DND-41 (cell line): ENCODE measurements around the gene NTNG2.

Experiments used
- ATAC-seq: fragments of 200-7000 bp; cut with Tn5 transposase; 3 replicates; pipeline ENCODE4 v1.9.1; 2021; ENCODE audit warnings: low read depth; ENCODE audit not compliant: insufficient read depth
- DNase-seq: peaks from one replicate; pipeline ENCODE4 v3.0.0-alpha.2; 2020
- H2AFZ ChIP-seq: 2 replicates; pipeline ENCODE4 v1.6.0; 2012; ENCODE audit warnings: low read depth, low read length
- H3K27ac ChIP-seq: 2 replicates; pipeline ENCODE4 v1.5.1; 2012; ENCODE audit warnings: low read length, inconsistent platforms
- H3K27me3 ChIP-seq: fragments of 200-600 bp; sonication (generic); 2 replicates; pipeline ENCODE4 v1.6.0; 2012; ENCODE audit warnings: low read length, mild to moderate bottlenecking, inconsistent platforms; ENCODE audit not compliant: insufficient read depth, poor library complexity
- H3K36me3 ChIP-seq: 2 replicates; pipeline ENCODE4 v1.5.1; 2012; ENCODE audit warnings: low read length, inconsistent platforms; ENCODE audit not compliant: insufficient read depth
- H3K4me1 ChIP-seq: 2 replicates; pipeline ENCODE4 v1.5.1; 2012; ENCODE audit warnings: mild to moderate bottlenecking, low read length; ENCODE audit not compliant: insufficient read depth
- H3K4me2 ChIP-seq: 2 replicates; pipeline ENCODE4 v1.6.0; 2012; ENCODE audit warnings: mild to moderate bottlenecking, moderate library complexity, low read length, inconsistent platforms; ENCODE audit not compliant: insufficient read depth
- H3K4me3 ChIP-seq, 2 experiments: fragments of 200-600 bp in 1 of 2; shearing (Covaris generic) in 1 of 2; 2 replicates each; pipeline ENCODE4 v1.5.1; 2012 to 2016; ENCODE audit warnings: inconsistent platforms in 2 of 2, low read length in 2 of 2, mild to moderate bottlenecking in 2 of 2, low read depth in 1 of 2, moderate library complexity in 1 of 2
- H3K79me2 ChIP-seq: 2 replicates; pipeline ENCODE4 v1.6.0; 2012; ENCODE audit warnings: low read length, inconsistent platforms; ENCODE audit not compliant: insufficient read depth
- H3K9ac ChIP-seq: 2 replicates; pipeline ENCODE4 v1.6.0; 2012; ENCODE audit warnings: low read depth, mild to moderate bottlenecking, inconsistent platforms, low read length, moderate library complexity
- H3K9me3 ChIP-seq: 2 replicates; pipeline ENCODE4 v1.5.1; 2012; ENCODE audit warnings: low read length, moderate library complexity, mild to moderate bottlenecking, inconsistent platforms; ENCODE audit not compliant: insufficient read depth, severe bottlenecking
- H4K20me1 ChIP-seq: 2 replicates; pipeline ENCODE4 v1.6.0; 2012; ENCODE audit warnings: low read length; ENCODE audit not compliant: insufficient read depth
- EZH2 ChIP-seq: IDR thresholded peaks from 3 replicates; pipeline ENCODE4 v1.6.1; 2012; ENCODE audit warnings: borderline replicate concordance, low read depth, mild to moderate bottlenecking, moderate library complexity, low read length, inconsistent platforms; ENCODE audit not compliant: severe bottlenecking
- TF ChIP-seq, protein P1 (sequence below): IDR thresholded peaks from 2 replicates; pipeline ENCODE4 v1.5.1; 2012; ENCODE audit warnings: borderline replicate concordance, low read length, moderate library complexity, mild to moderate bottlenecking; ENCODE audit not compliant: poor library complexity, severe bottlenecking; ENCODE audit errors: extremely low read depth

The NTNG2 gene

DNA sequence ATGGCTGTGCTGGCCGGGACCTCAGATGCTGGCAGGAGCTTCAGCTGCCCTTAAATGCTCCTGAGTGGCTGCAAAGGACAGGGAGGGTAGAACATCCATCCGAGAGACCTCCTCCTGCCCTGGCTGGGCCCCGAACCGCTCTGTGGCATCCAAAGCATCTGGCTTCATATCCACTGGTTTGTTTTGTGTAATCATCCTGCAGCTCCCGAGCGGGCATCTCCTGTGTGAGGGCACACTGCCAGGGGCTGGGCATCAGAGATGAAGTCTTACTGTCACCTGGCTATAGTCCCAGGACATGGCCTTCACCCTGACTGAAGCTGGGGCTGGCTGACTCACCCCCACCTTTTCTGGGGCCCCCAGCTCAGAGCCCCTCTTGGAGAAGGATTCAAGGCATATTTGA is 18.5 kb upstream of the NTNG2 start:
- TF ChIP-seq EZH2, result no peak
- TF ChIP-seq, protein P1, sequence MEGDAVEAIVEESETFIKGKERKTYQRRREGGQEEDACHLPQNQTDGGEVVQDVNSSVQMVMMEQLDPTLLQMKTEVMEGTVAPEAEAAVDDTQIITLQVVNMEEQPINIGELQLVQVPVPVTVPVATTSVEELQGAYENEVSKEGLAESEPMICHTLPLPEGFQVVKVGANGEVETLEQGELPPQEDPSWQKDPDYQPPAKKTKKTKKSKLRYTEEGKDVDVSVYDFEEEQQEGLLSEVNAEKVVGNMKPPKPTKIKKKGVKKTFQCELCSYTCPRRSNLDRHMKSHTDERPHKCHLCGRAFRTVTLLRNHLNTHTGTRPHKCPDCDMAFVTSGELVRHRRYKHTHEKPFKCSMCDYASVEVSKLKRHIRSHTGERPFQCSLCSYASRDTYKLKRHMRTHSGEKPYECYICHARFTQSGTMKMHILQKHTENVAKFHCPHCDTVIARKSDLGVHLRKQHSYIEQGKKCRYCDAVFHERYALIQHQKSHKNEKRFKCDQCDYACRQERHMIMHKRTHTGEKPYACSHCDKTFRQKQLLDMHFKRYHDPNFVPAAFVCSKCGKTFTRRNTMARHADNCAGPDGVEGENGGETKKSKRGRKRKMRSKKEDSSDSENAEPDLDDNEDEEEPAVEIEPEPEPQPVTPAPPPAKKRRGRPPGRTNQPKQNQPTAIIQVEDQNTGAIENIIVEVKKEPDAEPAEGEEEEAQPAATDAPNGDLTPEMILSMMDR, result no peak
- Histone ChIP-seq H3K27ac (no peak overlapping the region), H3K36me3 (no peaks in the 10 kb centered on the region), H2AFZ (no peak overlapping the region), H3K27me3 (no peaks in the 10 kb centered on the region), H4K20me1 (no peaks in the 10 kb centered on the region; the same call in 1 of the 2 replicates), H3K9me3 (no peaks in the 10 kb centered on the region), H3K4me3 (no peak overlapping the region), H3K9ac (no peak overlapping the region), H3K4me2 (no peak overlapping the region), H3K4me1 (no peaks in the 10 kb centered on the region), H3K79me2 (no peaks in the 10 kb centered on the region)
- no peak for ATAC-seq
- no peak for DNase-seq

DNA sequence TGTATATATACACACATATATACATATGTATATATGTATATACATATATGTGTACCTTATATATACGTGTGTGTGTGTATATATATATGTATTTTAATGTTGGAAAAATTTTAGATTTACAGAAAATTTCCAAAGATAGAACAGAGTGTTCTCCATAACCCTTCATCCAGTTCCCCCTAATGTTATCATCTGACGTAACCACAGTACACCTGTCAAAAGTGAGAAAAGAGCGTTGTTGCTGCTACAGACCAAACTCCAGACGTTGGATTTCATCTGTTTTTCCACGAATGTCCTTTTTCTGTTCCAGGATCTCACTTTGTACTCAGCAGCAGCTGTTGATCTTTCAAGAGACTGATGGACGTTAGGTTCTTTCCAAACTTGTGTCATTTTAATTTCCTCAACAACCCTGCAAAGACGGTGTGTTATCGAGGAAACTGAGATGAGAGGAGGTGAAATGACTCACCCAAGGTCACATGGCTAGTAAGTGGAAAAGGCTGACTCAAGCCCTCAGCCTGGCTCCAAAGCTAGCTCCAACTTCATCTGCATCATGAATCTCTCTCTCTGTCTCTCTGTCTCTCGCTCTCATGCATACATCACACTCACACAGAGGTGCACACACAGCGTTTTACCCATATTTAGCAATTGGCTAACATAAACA is 17.0 kb upstream of the NTNG2 start:
- no peak overlapping the region for H3K9ac ChIP-seq
- no peak for DNase-seq
- peaks cover 3% of the 10 kb centered on the region for H3K27me3 ChIP-seq
- H3K4me1 ChIP-seq, result no peaks in the 10 kb centered on the region
- peaks cover 3% of the 10 kb centered on the region; the same call in 1 of the 2 replicates for H4K20me1 ChIP-seq
- ATAC-seq, result no peak
- H2AFZ ChIP-seq, result no peak overlapping the region
- no peak overlapping the region for H3K4me2 ChIP-seq
- H3K79me2 ChIP-seq, result no peaks in the 10 kb centered on the region
- H3K9me3 ChIP-seq, result no peaks in the 10 kb centered on the region
- no peaks in the 10 kb centered on the region for H3K36me3 ChIP-seq
- no peak overlapping the region for H3K27ac ChIP-seq
- no peak overlapping the region for H3K4me3 ChIP-seq
- TF ChIP-seq EZH2, result no peak
- TF ChIP-seq, protein P1, result no peak

DNA sequence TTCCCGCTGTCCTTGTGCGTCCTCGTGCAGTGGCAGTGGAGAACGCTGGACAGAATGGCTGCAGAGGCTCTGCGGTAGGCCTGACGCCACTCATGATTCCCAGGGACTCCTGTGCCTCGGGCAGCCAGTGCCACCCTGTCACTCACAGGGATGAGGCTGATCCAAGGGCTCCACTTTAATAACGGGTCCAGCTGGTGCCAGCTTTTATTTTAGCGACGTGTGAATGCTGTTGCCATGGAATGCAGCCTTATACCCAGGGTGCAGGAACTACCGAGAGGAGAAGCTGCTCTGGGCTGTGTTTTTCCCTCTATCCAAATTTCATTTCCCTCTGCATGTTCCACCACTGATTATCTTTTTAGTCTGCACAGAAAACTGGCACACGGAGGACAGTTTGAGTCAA is 15.8 kb upstream of the NTNG2 start:
- DNase-seq (no peak), ATAC-seq (no peak)
- Histone ChIP-seq H3K27me3 (peaks cover 3% of the 10 kb centered on the region), H3K36me3 (no peaks in the 10 kb centered on the region), H3K4me2 (no peak overlapping the region), H3K79me2 (no peaks in the 10 kb centered on the region), H3K27ac (no peak overlapping the region), H3K9me3 (no peaks in the 10 kb centered on the region), H2AFZ (no peak overlapping the region), H4K20me1 (peaks cover 3% of the 10 kb centered on the region; the same call in 1 of the 2 replicates), H3K9ac (no peak overlapping the region), H3K4me1 (no peaks in the 10 kb centered on the region), H3K4me3 (no peak overlapping the region)
- TF ChIP-seq, protein P1, result no peak
- TF ChIP-seq EZH2, result no peak

DNA sequence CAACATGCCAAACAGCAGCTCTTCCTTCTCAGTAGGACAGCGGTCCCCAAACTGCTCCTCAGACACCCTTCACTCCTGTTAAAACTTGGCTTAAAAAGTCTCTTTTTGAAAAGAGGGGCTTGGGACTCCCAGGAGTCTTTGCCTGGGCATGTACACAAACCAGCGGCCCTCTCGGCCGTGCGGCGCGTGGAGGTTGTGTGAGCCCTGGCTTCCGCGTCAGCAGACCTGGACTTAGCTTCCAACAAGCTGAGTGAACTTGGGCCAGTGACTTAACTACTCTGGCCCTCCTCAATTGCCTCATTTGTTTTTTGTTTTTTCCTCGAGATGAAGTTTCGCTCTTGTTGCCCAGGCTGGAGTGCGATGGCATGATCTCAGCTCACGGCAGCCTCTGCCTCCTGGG is 15.3 kb upstream of the NTNG2 start:
- peaks cover 3% of the 10 kb centered on the region for H3K27me3 ChIP-seq
- H3K27ac ChIP-seq, result no peak overlapping the region
- no peaks in the 10 kb centered on the region for H3K4me1 ChIP-seq
- peaks cover 3% of the 10 kb centered on the region; the same call in 1 of the 2 replicates for H4K20me1 ChIP-seq
- H3K79me2 ChIP-seq, result no peaks in the 10 kb centered on the region
- H3K36me3 ChIP-seq, result no peaks in the 10 kb centered on the region
- H3K4me2 ChIP-seq, result no peak overlapping the region
- no peak for TF ChIP-seq EZH2
- TF ChIP-seq, protein P1, result no peak
- no peak overlapping the region for H2AFZ ChIP-seq
- ATAC-seq (no peak), DNase-seq (no peak)
- H3K4me3 ChIP-seq, result no peak overlapping the region
- no peaks in the 10 kb centered on the region for H3K9me3 ChIP-seq
- no peak overlapping the region for H3K9ac ChIP-seq
